Measurements from ENCODE around the gene OR8B8.

GRCh38 chr11:124479561-124479960, 34.1 kb upstream of the OR8B8 start:
- TF ChIP-seq POLR2AphosphoS5 (IDR thresholded peaks at IDR 0.05; ENCODE audit: borderline replicate concordance, low read depth, low read length) (no peak), EZH2 (IDR thresholded peaks at IDR 0.05) (no peak), FOXP2 (optimal IDR thresholded peaks at IDR 0.05; ENCODE audit: control extremely low read depth, extremely low read length, insufficient read depth) (no peak)

Data from SK-N-MC (cell line).